HG02610 (cell line): Measurements from ENCODE around the gene UNC119B.
"Not testable (repeated sequence)": the region's sequence is repeated elsewhere in the genome, so short reads cannot be mapped to it uniquely, and the experiment has no call there.

ENCODE experiments used
- ATAC-seq: cut with Tn5 transposase; IDR thresholded peaks from one replicate; pipeline ENCODE4 v1.9.1; 2021; ENCODE audit warnings: mild to moderate bottlenecking, moderate library complexity; ENCODE audit not compliant: unreplicated experiment

UNC119B gene

DNA sequence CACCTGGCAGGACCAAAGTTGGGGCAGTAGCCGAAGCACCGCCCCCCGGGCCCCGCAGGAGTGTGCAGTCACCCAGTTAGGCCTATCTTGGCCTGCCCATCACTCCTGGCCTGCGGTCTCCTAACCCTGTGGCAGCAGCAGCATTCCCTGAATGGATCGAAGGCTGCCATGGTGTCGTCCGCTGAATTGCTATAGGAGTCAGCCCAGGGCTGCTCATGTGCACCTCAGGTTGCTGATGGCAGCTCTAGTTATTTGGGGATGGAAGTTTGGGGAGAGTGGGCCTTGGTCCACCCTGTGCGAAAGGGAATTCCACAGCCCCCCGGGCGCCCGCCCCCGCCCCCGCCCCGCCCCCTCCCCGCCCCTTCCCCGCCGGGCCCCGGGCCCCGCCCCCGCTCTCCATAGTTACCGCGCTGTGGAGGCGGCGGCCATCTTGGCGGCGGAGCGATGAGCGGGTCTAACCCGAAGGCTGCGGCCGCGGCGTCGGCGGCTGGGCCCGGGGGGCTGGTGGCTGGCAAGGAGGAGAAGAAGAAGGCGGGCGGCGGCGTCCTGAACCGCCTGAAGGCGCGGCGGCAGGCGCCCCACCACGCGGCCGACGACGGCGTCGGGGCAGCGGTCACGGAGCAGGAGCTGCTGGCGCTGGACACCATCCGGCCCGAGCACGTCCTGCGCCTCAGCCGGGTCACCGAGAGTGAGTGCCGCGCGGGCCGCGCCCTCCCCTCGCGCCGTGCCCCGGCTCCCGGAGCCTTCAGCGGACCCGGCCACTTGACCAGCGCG is at the start of gene UNC119B:
UNC119B (plus strand) TSS at position 428 of the 774 bp plus-strand sequence; CDS start at position 445, 17 bp downstream.
- peak; percentile 71 for ATAC-seq

DNA sequence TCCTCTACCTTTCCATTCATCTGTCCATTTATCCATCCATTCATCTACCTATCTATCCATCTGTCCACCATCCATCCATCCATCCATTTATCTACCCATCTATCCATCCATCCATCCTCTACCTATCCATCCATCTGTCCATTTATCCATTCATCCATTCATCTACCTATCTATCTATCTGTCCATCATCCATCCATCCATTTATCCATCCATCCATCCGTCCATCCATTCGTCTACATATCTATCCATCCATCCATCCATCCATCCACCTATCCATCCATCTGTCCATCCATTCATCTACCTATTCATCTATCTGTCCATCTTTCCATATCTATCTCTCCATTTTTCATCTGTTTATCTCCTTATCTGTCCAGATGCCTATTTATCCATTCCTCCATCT is 48.8 kb upstream of the UNC119B start:
- ATAC-seq = no peak

DNA sequence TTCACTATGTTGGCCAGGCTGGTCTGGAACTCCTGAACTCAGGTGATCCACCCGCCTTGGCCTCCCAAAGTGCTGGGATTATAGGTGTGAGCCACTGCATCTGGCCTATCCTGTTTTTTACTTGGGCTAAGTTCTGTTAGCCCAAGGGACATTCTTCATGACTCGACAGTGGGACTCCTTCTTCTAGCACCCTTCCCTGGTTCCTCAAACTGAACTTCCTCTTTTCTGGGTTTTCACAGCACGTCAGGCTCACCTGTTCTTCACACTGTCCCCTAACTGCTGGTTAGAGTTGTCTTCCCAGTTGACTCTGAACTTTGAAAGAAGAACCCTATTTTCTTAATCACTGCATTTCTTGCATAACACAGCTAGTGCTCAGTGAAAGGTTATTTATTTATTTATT is 47.4 kb upstream of the UNC119B start:
- ATAC-seq = peak; percentile 81

DNA sequence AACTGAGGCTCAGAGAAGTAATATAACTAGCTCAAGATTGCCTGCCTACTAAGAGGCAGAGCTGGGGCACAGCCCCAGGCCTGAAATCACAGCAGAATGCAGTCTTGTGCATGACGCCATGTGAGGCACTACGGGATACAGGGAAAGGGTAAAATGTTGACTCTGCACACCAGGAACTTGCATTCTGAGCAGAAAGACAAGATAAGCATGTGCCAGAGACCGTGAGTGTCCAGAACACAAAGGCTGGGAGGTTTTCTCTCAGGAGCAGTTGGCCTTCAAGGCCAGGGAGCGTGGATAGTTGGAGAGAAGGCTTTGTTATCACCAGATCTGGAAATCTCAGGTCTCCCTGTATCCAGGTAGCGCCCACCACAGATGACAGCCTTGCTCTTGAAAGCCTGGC is 46.5 kb upstream of the UNC119B start:
- no peak for ATAC-seq

DNA sequence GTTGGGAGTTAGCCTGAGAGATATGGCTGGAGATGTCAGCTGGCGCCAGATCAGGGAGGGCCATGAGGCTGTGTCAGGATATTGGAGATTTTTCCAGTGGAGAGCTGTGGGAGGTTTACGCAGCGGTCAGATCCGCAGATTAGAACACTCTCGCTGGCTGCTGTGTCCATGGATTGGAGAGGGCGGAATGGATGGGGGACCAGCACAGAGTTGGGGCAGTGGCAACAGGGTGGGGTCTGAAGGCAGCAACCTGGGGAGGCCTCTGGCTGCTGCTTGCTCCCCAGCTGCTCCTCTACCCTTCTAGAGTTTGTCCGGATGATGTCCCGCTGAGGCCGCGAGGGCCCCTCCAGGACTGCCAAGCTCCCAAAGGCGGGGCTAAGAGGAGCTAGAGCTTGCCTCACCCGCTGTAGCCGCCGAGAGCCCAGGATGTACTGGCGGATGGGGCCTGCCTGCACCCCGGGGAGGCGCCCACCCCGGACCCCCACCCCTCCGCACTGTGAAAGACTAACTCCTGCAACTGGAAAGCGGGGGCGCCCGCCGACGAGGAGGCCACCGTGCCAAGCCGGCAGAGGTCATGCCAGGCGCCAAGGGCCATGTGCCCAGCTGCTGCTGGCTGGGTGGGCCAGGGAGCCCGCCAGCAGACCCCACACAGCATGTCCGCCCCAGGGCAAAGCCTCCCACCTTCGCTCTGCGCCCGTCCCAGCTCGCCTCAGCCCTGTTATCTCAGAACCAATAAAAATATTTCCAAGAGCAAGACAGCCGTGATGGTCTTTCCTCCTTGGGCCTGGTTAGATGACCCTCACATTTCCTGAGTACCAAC is 43.5 kb upstream of the UNC119B start:
- ATAC-seq = no peak

DNA sequence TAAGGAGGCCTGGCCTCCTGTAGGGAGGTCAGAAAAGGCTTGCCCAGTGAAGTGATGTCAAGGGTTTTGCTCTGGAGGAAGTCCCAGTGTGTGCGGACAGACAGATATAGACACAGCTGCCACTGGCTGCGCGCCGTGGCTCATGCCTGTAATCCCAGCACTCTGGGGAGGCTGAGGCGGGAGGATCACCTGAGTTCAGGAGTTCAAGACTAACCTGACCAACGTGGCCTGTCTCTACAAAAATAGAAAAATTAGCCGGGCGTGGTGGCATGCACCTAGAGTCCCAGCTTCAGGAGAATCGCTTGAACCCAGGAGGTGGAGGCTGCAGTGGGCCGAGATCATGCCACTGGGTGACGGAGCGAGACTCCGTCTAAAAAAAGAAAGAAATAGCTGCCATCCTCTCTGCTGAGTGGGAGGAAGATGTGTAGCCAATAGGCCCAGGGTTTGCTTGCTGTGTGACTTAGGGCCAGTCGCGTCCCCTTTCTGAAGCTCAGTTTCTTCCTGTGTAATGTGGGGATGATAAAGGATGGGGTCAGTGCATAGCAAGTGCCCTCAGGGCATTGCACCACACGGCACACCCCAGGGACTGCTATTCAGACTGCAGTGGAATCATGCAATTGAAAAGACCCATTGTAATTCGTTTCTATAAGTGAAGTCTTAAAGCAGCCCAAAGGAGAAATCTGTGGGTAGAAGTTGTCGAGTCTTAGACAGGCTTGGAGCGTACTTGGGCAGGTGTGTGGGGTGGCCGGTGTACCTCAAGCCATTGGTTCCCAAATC is 42.0 kb upstream of the UNC119B start:
- ATAC-seq = no peak

DNA sequence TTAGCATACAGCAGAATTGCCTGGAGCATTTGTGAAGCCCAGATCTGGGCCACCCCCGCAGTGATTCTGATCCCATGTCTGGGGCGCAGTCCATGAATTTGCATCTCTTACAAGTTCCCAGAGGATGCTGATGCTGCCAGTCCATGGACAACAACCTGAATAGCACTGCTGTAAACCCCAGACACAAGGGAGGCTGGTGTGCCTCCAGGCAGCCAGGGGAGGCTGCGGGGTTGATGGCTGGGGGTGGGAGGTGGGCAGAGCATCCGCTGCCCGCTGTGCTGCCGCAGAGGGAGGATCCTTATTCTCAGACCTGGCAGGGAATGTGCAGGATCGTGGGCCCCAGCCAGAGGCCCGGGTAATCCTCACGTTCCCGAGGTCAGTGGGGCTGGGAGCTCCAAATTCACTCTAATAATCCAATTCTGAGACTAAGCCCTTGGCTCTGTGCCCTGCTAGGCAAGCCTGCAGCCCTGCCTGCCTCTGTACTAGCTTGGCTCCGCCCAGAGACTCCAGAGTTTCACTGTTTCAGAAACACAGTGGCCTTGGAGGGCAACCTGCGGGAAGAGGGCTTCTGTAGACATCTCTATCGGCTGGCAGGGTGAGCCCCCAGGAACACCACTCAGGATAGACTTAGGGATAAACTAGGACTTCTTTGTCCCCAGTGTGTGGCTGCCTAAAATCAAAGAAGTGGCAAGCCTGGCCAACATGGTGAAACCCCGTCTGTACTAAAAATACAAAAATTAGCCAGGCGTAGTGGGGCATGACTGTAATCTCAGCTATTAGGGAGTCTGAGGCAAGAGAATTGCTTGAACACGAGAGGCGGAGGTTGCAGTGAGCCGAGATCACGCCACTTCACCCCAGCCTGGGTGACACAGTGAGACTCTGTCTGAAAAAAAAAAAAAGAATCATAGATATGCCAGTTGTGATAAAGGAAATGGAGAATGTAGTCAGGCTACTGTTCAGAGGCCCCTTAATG is 41.1 kb upstream of the UNC119B start:
- ATAC-seq = peak; percentile 53

DNA sequence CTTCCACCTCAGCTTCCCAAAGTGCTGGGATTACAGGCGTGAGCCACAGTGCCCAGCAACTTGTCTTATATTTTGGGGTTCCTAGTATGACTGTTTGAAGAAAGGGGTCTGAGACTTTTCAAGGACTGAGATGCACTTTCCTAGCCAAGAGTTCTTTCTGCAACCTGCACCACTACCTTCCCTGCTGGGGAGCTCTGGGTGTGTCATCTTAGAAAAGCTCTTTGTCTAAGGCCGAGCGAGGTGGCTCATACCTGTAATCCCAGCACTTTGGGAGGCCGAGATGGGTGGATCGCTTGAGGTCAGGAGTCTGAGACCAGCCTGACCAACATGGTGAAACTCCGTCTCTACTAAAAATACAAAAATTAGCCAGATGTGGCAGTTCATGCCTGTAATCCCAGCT is 40.0 kb upstream of the UNC119B start:
- ATAC-seq = not testable (repeated sequence)

DNA sequence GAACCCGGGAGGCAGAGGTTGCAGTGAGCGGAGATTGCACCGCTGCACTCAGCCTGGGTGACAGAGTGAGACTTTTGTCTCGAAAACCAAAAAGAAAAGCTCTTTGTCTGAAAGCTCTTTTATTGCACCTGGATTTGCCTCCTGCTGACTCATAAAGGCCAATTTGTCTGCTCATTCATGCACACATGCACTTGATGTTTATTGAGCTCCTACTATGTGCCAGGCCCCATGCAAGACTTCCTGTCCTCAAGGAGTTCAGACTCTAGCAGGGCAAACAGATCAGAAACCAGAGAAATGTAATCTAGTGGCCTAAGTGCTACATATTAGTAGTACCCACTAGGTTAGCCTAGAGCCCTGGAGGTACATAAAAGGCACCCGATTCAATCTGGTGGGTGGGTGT is 39.6 kb upstream of the UNC119B start:
- no peak for ATAC-seq

DNA sequence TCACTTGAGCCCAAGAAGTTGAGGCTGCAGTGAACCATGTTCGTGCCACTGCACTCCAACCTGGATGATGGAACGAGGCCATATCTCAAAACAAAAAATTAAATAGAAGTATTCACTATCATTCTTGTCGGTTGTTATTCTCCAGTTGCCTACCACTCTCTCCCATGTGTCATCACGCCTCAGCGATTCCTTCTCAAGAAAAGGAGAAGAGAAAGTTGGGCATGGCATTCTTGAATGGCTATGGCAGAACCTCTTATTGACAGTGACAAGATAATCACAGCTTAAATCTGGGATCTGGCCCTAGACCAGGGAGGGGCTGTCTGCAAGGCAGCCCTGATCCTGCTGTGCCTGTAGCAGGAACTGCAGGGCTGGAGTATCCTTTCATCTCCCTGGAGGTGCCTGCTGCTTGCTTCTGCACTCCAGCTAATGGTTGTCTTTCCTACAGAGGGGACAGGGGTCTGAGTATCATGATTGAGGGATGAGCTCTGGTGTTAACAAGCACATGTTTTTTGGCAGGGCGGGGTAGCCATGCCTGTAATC is 36.1 kb upstream of the UNC119B start:
- no peak for ATAC-seq

DNA sequence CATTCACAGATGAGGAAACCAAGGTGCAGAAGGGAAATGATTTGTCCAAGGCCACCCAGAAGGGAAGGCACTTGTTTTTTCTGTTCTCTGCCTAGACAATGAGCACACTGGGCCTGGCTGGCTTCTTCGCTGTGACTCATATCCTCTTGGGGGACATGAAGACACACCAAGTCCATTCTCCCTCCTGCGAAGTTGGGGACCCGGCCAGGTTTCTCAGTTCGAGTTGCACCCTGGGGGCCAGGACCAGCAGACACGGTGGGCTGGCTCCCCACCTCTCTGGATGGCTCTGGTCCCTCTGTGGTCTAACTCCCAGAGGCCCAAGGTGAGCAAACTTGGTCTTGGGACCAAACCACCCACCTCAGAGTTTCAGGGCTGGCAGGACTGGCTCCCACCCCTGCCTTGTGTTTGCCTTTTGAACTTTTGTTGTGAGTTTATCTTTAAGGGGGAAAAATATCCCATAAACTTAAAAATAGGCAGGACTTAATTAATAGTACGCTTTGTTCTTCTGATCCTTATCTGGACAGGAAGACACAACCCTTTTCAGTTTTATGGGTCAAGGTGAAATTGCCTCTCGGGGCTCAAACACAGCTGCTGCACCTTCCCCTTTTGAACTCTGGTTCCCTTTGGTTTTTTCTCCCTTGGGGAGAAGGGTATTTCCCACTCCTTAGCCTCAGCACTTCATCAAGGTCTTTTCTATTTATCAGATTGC is 32.3 kb upstream of the UNC119B start:
- peak; percentile 61 for ATAC-seq

DNA sequence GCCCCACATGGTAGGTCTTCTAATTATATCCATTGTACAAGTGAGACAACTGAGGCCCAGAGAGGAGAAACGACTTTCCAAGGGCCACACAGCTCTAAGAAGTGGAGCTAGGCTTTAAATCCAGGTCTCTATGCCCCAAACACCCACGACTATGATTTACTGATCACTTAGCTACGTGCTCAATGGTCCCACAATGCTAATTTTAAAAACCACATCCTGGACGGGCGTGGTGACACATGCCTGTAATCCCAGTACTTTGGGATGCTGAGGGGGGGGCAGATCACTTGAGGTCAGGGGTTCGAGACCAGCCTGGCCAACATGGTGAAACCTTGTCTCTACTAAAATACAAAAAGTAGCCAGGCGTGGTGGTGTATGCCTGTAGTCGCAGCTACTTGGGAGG is 31.7 kb upstream of the UNC119B start:
- peak; percentile 24 for ATAC-seq

DNA sequence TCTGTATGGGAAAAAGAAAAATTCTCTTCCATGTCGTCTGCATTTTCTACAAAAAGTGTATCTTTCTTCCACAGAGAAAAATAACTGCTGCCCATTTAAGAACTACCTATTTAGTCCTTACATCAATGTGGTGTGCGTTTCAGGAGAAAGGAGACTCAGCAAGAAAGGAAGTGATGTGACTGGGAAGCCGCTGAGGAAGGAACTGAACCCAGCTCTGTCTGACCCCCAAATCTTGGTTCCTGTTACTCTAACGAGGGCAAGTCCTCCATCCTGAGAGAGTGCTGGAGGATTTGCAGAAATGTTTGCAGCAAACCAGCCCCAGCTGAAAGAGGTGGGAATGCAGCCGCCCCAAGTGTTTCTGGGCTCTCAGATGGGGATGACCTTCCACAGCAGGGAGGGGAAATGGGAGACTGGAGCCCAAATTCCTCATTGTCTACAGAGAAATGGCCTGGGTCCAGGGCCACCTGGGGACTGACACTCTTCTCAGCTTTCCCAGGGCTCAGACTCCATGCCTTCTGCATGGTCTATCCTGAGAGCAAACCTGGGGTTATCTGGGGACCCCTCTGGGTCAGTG is 30.0 kb upstream of the UNC119B start:
- no peak for ATAC-seq

DNA sequence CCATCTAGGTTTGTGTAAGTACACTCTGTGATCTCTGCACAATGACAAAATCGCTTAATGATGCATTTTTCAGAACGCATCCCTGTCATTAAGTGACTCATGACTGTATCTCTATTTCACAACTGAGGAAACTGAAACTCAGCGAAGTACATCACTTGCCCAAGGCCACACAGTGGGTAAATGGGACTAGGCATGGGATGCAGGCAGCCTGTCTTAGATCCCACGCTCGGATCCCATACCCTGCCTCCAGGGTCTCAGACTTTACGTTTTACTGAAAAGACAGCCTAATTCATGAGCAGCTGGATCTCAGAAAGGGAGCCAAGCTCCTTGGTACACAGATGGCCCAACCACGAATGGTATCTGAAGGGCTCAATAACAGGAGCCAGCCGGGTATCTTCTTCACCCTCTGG is 25.7 kb upstream of the UNC119B start:
- ATAC-seq = no peak

DNA sequence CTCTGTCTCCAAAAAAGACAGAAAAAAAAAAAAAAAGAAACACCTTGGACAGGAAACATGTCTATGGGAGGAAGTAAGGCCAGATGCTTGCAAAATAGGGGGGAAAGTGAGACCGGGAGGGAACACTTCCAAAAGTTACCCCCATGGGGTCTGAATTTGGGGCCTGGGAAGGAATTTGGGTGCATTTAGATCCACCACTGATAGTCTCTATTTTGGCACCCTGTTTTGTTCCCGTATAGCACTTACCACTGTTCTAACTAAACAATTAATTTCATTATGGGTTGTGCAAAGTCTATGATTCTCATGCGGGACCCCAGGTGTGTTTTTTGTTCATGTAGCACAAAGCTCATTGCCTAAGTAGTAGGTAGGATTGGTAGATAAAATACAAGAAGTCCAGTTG is 24.7 kb upstream of the UNC119B start:
- ATAC-seq = no peak

DNA sequence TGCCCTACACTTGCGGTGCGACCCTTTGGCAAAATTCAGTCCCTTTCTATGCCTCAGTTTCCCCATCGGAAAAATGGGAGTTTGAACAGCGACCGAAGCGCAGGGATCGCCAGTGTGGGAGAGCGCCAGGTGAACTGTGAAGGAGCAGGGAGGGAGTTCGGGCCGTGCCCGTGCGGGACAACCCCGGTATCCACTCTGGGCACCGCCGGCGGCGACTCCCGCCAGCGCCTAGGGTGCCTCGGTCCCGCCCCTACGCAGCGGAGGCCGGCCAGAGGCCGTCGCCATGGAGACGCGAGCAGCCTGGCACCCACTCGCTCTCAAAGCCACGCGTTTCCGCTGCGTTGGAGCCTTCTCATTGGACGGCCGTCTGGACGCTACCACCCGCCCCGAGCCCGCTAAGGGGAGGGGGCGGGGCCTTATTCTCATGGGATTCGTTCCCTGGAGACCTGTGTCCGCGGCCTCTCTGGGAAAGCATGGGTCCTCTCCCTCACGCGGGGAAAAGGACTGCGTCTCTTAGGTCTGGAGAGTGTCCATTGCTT is 24.0 kb upstream of the UNC119B start:
- ATAC-seq = peak; percentile 76

DNA sequence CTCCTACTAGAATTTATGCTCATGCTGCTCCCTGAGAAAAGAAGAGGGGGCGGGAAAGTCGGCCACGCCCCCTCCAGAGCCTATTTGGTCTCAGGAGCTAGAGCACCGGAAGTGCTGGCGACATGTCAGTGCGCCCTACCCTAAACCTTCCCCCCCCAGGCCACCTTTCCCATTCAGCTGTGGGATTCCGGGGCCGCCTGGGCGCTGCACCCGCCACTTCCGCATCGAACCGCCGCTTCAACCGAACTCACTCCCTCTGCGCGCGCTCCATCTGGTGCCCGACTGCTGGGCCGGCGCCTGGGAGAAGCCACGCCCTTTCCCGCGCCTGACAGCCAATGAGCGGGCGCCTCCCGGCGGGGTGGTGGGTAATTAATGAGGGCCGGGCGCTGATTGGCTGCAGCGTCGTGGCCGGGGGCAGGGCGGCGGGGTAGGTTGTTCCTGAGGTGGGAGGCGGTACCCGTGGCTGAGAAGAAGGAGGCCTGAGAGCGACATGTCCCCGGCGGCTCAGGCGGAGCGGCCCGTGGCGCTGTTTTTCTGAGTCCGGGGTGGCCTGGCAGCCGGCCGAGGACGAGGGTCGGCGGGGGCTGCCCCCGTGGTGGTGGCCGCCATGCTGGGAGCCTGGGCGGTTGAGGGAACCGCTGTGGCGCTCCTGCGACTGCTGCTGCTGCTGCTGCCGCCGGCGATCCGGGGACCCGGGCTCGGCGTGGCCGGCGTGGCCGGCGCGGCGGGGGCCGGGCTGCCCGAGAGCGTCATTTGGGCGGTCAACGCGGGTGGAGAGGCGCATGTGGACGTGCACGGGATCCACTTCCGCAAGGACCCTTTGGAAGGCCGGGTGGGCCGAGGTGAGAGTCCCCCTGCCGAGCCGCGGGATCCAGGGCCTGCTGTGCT is 23.3 kb upstream of the UNC119B start, which contains the start of gene MLEC:
MLEC (plus strand) TSS at position 460 of the 888 bp plus-strand sequence; CDS start at position 608, 148 bp downstream.
- ATAC-seq = peak; percentile 69
